NT2/D1 (cell line): ENCODE data around the gene UMODL1.

Experiments used
- DNase-seq: peaks from one replicate; pipeline ENCODE4 v3.0.0-alpha.2; 2011; ENCODE audit warnings: low read depth, low spot score
- H3K27me3 ChIP-seq: 2 replicates; pipeline ENCODE4 v1.6.0; 2011; ENCODE audit warnings: mild to moderate bottlenecking; ENCODE audit not compliant: insufficient read length, insufficient read depth
- H3K36me3 ChIP-seq: 2 replicates; pipeline ENCODE4 v1.6.1; 2011; ENCODE audit warnings: mild to moderate bottlenecking, low read length, mixed read lengths; ENCODE audit not compliant: insufficient read depth, insufficient read length
- H3K4me1 ChIP-seq: 2 replicates; pipeline ENCODE4 v1.5.1; 2011; ENCODE audit not compliant: insufficient read depth, insufficient read length
- H3K4me3 ChIP-seq: 2 replicates; pipeline ENCODE4 v1.5.1; 2011; ENCODE audit warnings: low read depth; ENCODE audit not compliant: insufficient read length
- H3K9ac ChIP-seq: 2 replicates; pipeline ENCODE4 v1.6.0; 2011; ENCODE audit warnings: low read depth; ENCODE audit not compliant: insufficient read length
- H3K9me3 ChIP-seq: 2 replicates; pipeline ENCODE4 v1.5.1; 2011; ENCODE audit warnings: mild to moderate bottlenecking, low read length; ENCODE audit not compliant: insufficient read depth
- SUZ12 ChIP-seq: IDR thresholded peaks from 2 replicates; pipeline ENCODE4 v1.6.1; 2011; ENCODE audit not compliant: insufficient read length, insufficient read depth; ENCODE audit errors: extremely low read depth
- YY1 ChIP-seq: IDR thresholded peaks from 2 replicates; pipeline ENCODE4 v1.6.1; 2011; ENCODE audit not compliant: insufficient read length, insufficient read depth
- ZNF274 ChIP-seq: IDR thresholded peaks from 2 replicates; pipeline ENCODE4 v1.6.1; 2011; ENCODE audit warnings: mild to moderate bottlenecking, low read depth, low read length

The UMODL1 gene

GRCh38 chr21:42120903-42121535, 49.9 kb downstream of the UMODL1 start:
- DNase-seq, result peak; percentile 52
- Histone ChIP-seq H3K4me3 (no peak overlapping the region), H3K9ac (peak overlapping the region; percentile 21), H3K9me3 (no peaks in the 10 kb centered on the region), H3K36me3 (no peaks in the 10 kb centered on the region), H3K27me3 (peaks cover 12% of the 10 kb centered on the region), H3K4me1 (peaks cover 41% of the 10 kb centered on the region)
- no peak for TF ChIP-seq YY1
- TF ChIP-seq SUZ12, result no peak
- TF ChIP-seq ZNF274, result no peak

DNA sequence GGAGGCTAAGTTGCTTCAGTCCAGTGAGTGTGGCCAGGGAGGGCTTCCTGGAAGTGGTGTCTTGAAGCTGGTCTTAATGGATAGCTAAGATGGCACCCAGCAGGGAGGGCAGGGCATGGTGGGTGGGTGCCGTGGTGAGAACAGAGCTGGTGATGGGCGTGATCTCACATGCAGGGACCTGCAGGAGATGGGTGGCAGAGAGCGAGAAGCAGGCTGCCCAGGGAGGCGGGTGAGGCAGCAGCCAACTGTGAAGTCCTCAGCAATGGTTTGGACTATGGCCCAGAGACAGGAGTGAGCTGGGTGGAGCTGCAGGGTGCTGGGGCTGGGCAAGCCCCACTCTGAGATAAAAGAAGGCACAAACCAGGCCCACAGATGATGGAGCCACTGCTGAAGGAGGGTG, 50.7 kb downstream of the UMODL1 start:
- peaks cover 12% of the 10 kb centered on the region for H3K27me3 ChIP-seq
- H3K9ac ChIP-seq, result no peak overlapping the region
- no peaks in the 10 kb centered on the region for H3K36me3 ChIP-seq
- H3K4me1 ChIP-seq, result peaks cover 41% of the 10 kb centered on the region
- no peak overlapping the region for H3K4me3 ChIP-seq
- no peak for DNase-seq
- no peak for TF ChIP-seq ZNF274
- no peak for TF ChIP-seq SUZ12
- no peak for TF ChIP-seq YY1
- no peaks in the 10 kb centered on the region for H3K9me3 ChIP-seq

DNA sequence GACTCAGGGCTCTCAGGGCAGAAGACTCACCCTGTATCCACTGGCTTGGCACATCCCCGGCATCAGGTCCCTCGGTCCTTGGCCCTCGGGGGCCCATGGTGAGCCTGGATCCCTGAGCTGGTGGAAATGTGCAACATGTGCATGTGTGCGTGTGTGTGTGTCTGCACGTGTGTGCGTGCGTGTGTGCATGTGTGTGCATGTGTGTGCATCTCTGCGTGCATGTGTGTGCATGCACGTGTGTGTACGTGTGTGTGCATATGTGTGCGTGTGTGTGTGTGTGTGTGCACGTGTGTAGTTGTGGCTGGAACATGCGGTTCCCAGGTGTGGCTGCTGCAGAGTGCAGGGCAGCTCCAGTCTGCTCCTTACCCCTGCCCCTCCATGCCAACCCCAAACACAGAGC, 51.3 kb downstream of the UMODL1 start:
- H3K9ac ChIP-seq, result no peak overlapping the region
- peaks cover 41% of the 10 kb centered on the region for H3K4me1 ChIP-seq
- H3K36me3 ChIP-seq, result no peaks in the 10 kb centered on the region
- no peak overlapping the region for H3K4me3 ChIP-seq
- TF ChIP-seq SUZ12 (no peak), YY1 (no peak), ZNF274 (no peak)
- no peaks in the 10 kb centered on the region for H3K9me3 ChIP-seq
- DNase-seq, result no peak
- peaks cover 12% of the 10 kb centered on the region for H3K27me3 ChIP-seq

DNA sequence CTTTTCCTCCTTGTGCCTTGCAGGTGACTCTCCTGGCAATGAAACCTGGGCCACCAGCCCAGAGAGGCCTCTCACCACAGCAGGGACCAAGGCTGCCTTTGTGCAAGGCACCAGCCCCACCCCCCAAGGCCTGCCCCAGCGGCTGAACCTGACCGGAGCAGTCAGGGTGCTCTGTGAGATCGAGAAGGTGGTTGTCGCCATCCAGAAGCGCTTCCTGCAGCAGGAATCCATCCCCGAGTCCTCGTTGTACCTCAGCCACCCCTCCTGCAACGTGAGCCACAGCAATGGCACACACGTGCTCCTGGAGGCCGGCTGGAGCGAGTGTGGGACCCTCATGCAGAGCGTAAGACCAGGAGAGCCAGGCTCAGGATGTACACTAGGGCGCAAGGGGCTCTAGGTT, 51.7 kb downstream of the UMODL1 start:
- Histone ChIP-seq H3K9ac (peak overlapping the region; percentile 26), H3K9me3 (no peaks in the 10 kb centered on the region), H3K36me3 (no peaks in the 10 kb centered on the region), H3K4me3 (no peak overlapping the region), H3K27me3 (peaks cover 12% of the 10 kb centered on the region), H3K4me1 (peaks cover 42% of the 10 kb centered on the region)
- TF ChIP-seq ZNF274, result no peak
- DNase-seq, result no peak

GRCh38 chr21:42123219-42123908, 52.2 kb downstream of the UMODL1 start:
- no peak for DNase-seq
- TF ChIP-seq ZNF274, result no peak
- TF ChIP-seq YY1, result no peak
- no peak for TF ChIP-seq SUZ12
- Histone ChIP-seq H3K4me3 (no peak overlapping the region), H3K4me1 (peaks cover 42% of the 10 kb centered on the region), H3K36me3 (no peaks in the 10 kb centered on the region), H3K9me3 (no peaks in the 10 kb centered on the region), H3K27me3 (peaks cover 6% of the 10 kb centered on the region), H3K9ac (peak overlapping the region; percentile 26)

- H3K9ac ChIP-seq, result no peak overlapping the region
- H3K36me3 ChIP-seq, result no peaks in the 10 kb centered on the region
- H3K4me3 ChIP-seq, result no peak overlapping the region
- DNase-seq, result no peak
- no peaks in the 10 kb centered on the region for H3K9me3 ChIP-seq
- H3K27me3 ChIP-seq, result peaks cover 2% of the 10 kb centered on the region
- no peak for TF ChIP-seq ZNF274
- TF ChIP-seq YY1, result no peak
- no peak for TF ChIP-seq SUZ12
- H3K4me1 ChIP-seq, result peaks cover 39% of the 10 kb centered on the region
These were observed 53.0 kb downstream of the UMODL1 start for GRCh38 chr21:42124081-42124480.

DNA sequence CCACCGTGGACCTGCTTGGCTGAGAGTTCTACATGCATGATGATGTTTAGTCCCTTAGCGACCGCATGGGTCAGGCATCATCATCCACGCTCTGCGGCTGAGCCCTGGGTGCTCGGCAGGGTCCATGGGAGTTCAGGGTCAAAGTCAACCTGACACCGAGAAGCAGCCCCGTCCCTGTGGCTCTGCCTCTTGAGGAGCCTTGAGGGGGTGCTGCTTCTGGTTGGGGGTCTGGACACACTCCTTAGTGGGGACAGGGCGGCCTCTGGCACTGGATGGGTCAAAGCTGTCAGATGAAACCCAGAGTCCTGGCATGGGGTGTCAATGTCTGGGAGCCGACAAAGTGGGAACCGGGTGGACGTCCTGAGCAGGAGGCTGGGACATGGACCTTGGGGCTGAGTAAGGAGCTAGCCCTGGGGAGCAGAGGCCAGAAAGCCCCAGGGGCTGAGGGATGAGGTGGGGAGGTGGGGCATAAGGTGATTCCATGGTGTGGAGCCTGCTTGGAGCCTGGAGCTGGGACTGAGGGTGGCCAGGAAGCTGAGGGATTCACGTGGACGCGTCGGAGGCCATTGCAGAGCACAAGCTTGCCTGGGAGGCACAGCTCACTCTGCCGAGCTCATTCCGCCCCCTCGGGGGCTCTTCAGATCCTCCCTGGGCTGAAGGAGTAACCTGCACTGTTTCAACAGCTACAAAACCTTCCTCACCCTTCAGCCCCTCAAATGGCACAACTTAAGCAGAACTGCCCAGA, 53.9 kb downstream of the UMODL1 start:
- Histone ChIP-seq H3K4me3 (no peak overlapping the region), H3K9ac (peak overlapping the region; percentile 6), H3K36me3 (no peaks in the 10 kb centered on the region), H3K27me3 (no peaks in the 10 kb centered on the region), H3K4me1 (peaks cover 34% of the 10 kb centered on the region), H3K9me3 (no peaks in the 10 kb centered on the region)
- TF ChIP-seq ZNF274 (no peak), SUZ12 (no peak), YY1 (no peak)
- no peak for DNase-seq
